Measurements from ENCODE around the gene NINL.

The NINL gene

DNA sequence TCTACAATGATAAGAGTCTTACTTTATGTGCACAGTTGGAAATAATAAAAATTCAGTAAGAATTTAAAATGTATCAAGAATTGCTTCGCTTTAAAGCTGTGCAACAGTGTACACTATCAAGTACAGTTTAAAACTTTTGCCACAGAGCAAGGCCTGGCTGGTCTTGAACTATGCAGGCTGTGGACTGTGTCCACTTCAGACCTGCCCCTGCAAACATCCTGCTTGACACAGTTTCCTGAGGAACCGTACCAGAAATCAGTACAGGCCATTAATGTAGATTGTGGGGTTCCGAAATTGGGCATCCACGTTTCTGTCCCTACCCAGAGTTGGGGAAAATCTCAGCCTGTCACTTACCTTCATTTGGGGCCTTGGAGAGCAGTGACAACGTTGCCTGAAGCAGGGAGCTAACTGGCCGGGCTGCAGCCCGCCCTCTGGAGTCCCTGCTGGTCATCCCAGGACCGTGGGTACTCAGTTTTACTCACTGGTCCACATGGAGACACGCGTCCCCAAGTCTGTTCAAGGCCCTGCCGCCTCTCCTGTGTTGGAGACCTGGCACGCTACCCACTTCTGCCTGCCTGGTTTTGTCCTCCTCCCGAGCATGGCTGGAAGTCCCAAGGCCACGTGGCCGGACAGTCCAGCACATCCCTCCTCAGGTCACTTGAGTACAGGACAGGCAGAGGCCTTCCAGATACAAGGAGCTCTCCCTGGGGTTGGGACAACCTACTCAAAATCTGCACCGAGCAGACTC, 8.4 kb downstream of the NINL start:
- no peak for DNase-seq (ENCODE audit: extremely low read depth, low read depth)
- no peak overlapping the region for H3K4me3 ChIP-seq (replicated peaks; ENCODE audit: low read depth, low read length)
- TF ChIP-seq, protein P1, sequence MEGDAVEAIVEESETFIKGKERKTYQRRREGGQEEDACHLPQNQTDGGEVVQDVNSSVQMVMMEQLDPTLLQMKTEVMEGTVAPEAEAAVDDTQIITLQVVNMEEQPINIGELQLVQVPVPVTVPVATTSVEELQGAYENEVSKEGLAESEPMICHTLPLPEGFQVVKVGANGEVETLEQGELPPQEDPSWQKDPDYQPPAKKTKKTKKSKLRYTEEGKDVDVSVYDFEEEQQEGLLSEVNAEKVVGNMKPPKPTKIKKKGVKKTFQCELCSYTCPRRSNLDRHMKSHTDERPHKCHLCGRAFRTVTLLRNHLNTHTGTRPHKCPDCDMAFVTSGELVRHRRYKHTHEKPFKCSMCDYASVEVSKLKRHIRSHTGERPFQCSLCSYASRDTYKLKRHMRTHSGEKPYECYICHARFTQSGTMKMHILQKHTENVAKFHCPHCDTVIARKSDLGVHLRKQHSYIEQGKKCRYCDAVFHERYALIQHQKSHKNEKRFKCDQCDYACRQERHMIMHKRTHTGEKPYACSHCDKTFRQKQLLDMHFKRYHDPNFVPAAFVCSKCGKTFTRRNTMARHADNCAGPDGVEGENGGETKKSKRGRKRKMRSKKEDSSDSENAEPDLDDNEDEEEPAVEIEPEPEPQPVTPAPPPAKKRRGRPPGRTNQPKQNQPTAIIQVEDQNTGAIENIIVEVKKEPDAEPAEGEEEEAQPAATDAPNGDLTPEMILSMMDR (IDR thresholded peaks at IDR 0.05; ENCODE audit: low read depth, low read length, missing control alignments) = no peak

GRCh38 chr20:25574411-25574810, 10.9 kb downstream of the NINL start:
- no peak overlapping the region for H3K4me3 ChIP-seq (replicated peaks; ENCODE audit: low read depth, low read length)
- TF ChIP-seq, protein P1 (IDR thresholded peaks at IDR 0.05; ENCODE audit: low read depth, low read length, missing control alignments) = peak; percentile 50
- no peak for DNase-seq (ENCODE audit: extremely low read depth, low read depth)

DNA sequence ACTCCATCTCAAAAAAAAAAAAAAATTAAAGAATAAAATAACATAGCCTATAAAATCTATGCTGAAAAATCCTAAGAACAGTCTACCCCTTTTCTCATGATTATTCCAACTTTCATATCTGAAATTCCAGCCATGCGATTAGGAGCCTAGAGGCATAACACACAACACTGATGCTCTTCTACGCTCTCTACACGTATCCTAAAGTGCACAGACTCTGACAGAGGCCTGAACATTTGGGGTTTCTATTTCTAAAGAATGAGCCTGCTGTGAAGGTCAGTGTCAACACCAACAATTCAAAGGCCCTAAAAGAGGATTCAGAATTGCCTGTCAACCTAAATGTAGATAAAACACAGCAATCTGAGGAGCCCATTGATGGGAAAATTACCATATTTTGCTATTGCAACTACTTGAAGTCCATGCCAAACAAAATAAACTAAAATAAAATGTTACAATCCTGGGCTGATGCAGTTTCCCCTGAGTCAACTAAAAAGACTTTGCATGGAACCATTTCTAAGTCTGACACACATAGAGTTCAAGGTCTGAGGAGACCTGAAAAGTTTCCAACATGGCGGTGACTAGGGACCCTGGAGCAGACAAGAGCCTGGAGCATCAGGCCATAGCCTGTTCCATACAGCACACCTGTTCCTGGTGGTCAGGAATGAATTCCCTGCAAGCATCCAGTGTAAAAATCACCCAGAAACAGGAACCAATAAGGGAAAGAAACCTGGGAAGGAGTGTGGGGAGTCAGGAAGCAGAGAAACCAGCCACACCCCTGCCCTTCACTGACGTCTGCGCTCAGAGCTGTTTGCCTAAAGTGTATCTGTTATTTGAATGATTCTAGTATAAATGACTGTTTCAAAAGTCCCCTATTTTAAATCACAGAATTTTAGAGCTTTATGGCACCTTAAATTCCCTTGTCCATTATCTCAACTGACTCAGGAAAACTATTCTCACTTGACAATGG, 11.8 kb downstream of the NINL start:
- TF ChIP-seq, protein P1 (IDR thresholded peaks at IDR 0.05; ENCODE audit: low read depth, low read length, missing control alignments) = no peak
- H3K4me3 ChIP-seq (replicated peaks; ENCODE audit: low read depth, low read length) = no peak overlapping the region
- DNase-seq (ENCODE audit: extremely low read depth, low read depth) = no peak

GRCh38 chr20:25571817-25572216, 13.5 kb downstream of the NINL start:
- no peak overlapping the region for H3K4me3 ChIP-seq (replicated peaks; ENCODE audit: low read depth, low read length)
- no peak for DNase-seq (ENCODE audit: extremely low read depth, low read depth)
- TF ChIP-seq, protein P1 (IDR thresholded peaks at IDR 0.05; ENCODE audit: low read depth, low read length, missing control alignments) = no peak

DNA sequence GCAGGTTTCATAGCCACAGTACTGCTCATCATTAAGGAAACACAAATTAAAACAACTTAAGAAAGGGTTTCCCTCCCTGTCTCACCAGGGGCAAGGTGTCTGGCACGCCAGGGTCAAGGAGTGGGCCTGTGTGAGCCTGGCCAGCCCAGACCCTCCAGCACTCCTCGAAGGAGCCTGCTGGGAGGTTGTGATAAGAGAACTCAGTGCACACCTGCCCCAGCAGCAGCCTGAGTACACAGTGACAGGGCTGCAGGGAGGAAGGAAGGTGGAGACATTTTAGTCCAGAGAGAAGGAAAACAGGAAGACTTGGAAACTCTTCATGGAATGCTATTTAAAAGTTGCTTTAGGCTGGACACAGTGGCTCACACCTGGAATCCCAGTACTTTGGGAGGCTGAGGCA, 14.1 kb downstream of the NINL start:
- TF ChIP-seq, protein P1 (IDR thresholded peaks at IDR 0.05; ENCODE audit: low read depth, low read length, missing control alignments) = no peak
- DNase-seq (ENCODE audit: extremely low read depth, low read depth) = no peak
- H3K4me3 ChIP-seq (replicated peaks; ENCODE audit: low read depth, low read length) = no peak overlapping the region

GRCh38 chr20:25570148-25570530, 15.2 kb downstream of the NINL start:
- TF ChIP-seq, protein P1 (IDR thresholded peaks at IDR 0.05; ENCODE audit: low read depth, low read length, missing control alignments) = no peak
- H3K4me3 ChIP-seq (replicated peaks; ENCODE audit: low read depth, low read length) = no peak overlapping the region
- no peak for DNase-seq (ENCODE audit: extremely low read depth, low read depth)
